Measurements from ENCODE around the gene DCTN2.
"Not testable (repeated sequence)": the region's sequence is repeated elsewhere in the genome, so short reads cannot be mapped to it uniquely, and the experiment has no call there.

DCTN2 gene

DNA sequence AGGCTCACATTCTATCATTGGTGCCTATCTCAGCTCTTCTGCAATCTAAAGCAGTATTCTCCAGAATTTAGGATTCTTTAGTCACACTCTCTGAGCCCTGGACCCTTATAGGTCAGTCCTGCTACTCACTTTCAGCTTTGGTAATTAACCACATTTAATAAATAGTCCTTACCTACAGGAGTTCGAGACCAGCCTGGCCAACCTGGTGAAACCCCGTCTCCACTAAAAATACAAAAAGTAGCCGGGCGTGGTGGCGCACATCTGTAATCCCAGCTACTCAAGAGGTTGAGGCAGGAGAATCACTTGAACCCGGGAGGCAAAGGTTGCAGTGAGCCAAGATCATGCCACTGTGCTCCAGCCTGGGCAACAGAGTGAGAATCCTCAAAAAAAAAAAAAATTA, 33.3 kb downstream of the DCTN2 start:
- DNase-seq = not testable (repeated sequence)

GRCh38 chr12:57513266-57513665, 33.7 kb downstream of the DCTN2 start:
- DNase-seq = no peak

DNA sequence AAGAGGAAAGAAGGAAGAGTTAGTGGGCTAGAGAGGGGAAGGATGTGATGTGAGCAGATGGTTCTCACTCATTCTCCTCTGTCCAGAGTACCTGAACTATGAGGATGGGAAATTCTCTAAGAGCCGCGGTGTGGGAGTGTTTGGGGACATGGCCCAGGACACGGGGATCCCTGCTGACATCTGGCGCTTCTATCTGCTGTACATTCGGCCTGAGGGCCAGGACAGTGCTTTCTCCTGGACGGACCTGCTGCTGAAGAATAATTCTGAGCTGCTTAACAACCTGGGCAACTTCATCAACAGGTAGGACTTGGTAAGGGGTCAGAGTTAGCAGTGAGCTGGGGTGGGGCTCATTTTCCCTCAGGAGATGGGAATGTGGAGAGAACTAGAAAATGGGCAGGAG, 34.3 kb downstream of the DCTN2 start:
- DNase-seq = no peak

DNA sequence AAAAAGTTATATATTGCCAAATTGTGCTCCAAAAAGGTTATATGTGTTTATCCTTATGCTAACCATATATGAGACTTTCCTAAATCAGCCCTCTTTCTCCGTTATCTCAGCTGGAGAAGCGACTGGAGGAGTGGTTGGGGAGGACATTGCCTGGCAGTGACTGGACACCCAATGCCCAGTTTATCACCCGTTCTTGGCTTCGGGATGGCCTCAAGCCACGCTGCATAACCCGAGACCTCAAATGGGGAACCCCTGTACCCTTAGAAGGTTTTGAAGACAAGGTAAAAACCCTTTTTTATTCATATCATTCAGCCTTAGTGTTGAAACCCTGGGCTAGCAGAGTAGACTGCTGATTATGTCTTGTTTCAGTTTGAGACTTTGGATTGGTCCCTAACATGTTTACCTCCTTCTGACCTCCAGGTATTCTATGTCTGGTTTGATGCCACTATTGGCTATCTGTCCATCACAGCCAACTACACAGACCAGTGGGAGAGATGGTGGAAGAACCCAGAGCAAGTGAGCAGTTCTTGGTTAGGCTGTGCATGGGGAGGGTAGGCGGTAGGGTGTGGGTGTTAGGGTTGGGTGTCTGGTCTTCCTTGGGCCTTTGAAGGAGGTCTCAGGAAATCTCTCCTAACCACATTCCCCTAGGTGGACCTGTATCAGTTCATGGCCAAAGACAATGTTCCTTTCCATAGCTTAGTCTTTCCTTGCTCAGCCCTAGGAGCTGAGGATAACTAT, 35.2 kb downstream of the DCTN2 start:
- no peak for DNase-seq

- DNase-seq = no peak
Measured at GRCh38 chr12:57511161-57511560, 35.8 kb downstream of the DCTN2 start.

- not testable (repeated sequence) for DNase-seq
Measured at GRCh38 chr12:57507796-57508195, 39.2 kb downstream of the DCTN2 start.

- DNase-seq = not testable (repeated sequence)
Measured at GRCh38 chr12:57506541-57506940, 40.5 kb downstream of the DCTN2 start.

DNA sequence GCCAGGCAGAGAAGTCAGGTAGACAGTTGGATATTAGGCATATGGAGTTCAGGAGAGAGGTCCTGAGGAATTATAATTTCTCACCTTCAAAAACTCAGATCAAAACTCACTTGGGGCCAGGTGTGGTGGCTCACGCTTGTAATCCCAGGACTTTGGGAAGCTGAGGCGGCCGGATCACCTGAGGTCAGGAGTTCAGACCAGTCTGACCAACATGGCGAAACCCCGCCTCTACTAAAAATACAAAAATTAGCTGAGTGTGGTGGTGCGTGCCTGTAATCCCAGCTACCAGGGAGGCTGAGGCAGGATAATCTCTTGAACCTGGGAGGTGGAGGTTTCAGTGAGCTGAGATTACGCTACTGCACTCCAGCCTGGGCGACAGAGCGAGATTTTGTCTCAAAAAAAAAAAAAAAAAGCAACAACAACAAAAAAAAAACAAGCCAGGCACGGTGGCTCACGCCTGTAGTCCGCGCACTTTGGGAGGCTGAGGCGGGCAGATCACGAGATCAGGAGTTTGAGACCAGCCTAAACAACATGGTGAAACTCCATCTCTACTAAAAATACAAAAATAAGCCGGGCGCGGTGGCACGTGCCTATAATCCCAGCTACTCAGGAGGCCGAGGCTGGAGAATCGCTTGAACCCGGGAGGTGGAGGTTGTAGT, 44.6 kb downstream of the DCTN2 start:
- not testable (repeated sequence) for DNase-seq

DNA sequence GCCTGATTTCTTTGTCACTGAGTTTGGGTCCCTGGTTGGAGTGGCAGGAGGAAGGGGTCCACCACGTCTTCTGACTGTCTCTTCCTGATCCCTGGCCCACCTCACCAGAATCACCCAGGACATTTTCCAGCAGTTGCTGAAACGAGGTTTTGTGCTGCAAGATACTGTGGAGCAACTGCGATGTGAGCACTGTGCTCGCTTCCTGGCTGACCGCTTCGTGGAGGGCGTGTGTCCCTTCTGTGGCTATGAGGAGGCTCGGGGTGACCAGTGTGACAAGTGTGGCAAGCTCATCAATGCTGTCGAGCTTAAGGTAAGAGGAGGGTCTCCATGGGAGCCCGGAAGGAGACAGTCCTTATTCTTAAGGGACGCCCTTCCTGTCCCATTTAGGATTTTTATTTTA, 46.8 kb downstream of the DCTN2 start:
- no peak for DNase-seq

DNA sequence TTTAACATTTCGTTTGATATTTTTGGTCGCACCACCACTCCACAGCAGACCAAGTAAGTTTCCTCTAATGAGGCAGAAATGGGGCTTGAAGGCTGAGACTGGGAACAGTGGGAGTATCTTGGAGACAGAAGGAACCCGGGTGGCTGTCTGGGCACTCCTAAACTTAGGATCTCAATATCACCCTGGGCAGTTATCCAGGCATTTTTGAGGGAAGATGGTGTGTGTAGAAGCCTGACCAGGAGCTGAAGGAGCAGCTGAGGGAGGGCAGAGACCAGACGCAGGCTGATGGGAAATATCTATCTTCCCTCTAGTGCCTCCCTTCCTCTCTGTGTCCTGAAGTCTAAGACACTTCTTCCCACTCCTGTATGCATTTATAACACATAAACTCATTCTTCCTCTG, 48.4 kb downstream of the DCTN2 start:
- DNase-seq = no peak

DNA sequence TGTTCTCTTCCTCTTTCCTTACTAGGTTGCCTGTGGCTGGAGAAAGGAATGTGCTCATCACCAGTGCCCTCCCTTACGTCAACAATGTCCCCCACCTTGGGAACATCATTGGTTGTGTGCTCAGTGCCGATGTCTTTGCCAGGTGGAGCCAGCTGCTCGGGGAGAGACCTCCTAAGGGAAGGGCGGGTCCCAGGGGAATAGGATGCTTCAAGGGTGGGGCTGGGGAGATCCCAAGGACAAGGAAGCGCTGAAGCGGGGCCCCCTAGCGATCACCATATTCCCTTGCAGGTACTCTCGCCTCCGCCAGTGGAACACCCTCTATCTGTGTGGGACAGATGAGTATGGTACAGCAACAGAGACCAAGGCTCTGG, 48.9 kb downstream of the DCTN2 start:
- no peak for DNase-seq

DNA sequence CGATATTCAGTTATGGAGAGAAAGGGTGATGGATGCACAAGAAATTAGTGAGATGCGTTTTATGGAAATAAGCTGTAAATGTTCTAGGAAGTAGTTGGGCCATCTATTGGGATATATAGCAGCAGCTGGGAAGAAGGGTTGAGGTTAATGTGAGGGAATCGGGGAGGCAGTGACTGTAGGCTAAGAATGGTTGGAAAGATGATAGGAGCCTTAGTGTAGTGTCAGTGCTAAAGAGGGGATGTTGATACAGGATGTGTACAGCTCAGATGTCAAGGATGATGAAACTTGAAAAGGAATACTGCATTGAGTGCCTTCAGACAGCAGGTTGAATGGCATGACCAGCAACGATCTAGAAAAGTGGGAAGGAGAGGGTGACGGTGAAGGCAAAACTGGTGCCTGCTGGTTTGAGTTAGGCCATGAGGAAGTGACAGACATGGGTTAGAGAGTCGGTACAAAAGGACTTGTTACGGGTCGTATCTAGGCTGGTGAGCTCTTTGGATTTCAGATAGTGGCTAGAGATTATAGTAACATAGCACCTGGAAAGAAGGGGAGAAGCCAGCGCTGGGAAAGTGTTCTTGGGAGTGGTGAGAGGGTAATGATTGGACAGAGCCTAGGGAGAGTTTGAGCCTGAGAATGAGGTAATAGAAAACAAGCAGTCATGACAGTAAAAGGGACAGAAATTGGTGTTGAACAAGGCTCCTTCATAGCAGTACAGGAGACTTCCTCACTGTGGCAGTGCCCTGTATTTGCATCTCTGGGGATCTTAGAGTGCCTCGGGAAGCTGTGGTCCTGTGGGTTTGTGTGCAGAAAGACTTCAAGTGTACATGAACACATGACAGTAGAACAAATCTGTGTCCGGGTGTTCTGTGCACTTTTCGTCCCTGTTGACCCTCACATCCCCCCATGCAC, 49.5 kb downstream of the DCTN2 start:
- DNase-seq = no peak

DNA sequence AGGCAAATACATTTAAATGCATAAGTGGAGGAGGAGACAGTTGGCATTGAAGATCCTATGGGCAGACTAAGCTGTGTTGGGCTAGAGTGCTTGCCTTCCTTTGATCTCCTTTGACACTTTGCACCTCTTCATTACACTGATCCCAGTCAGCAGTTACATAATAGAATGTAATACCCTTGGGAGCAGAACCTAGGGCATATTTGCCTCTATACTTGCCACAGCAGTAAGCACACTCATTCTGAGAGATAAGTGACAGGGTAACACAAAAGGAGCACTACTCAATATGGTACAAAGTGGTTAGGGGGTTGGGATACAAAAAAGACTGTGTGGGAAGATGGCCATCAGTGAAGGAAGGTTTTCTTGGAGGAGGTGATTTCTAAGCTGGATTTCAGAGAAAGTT, 50.2 kb downstream of the DCTN2 start:
- no peak for DNase-seq

GRCh38 chr12:57495051-57495701, 51.8 kb downstream of the DCTN2 start:
- not testable (repeated sequence) for DNase-seq

DNA sequence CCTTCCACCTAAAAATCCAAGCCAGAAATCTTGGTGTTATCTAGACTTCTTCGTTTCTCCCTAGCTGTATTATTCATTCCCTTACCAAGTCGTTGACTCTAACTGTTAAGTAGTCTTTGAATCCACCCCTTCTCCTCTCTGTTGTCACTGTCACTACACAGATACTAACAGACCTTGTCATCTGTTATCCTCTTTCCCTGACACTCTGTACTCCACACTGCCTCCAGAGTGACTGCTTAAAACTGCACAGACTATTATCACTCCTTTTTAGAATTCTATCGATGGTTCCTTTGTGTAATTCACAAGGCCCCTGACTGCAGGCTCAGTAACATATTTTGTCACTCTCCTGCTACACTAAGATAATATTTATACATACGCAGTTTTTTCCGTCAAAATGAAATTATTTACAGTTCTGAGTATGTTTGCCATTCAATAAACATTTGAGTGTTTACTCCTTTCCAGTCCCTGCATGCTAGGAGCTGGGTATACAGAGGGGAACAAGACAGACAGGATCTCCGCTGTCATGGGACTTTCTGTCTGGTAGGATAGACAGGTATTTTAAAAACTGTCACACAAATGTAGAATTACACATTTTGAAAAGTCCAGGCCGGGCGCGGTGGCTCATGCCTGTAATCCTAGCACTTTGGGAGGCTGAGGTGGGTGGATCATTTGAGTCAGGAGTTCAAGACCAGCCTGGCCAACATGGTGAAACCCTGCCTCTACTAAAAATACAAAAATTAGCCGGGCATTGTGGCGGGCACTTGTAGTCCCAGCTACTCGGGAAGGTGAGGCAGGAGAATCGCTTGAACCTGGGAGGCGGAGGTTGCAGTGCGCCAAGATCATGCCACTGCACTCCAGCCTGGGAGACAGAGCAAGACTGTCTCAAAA, 55.4 kb downstream of the DCTN2 start:
- no peak for DNase-seq

DNA sequence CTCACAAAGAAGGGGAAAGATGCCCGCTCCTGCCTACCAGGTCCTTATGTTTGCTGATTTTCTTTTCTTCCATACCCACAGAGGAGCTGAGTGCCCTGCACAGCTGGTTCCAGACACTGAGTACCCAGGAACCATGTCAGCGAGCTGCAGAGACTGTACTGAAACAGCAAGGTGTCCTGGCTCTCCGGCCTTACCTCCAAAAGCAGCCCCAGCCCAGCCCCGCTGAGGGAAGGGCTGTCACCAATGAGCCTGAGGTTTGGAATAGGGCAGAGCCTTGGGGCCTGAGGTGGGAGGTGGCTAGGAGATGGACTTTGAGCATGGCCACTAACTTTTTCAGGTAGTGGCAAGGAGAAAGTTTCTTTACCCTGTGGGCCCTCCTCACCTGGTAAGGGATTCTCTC, 56.9 kb downstream of the DCTN2 start:
- no peak for DNase-seq

DNA sequence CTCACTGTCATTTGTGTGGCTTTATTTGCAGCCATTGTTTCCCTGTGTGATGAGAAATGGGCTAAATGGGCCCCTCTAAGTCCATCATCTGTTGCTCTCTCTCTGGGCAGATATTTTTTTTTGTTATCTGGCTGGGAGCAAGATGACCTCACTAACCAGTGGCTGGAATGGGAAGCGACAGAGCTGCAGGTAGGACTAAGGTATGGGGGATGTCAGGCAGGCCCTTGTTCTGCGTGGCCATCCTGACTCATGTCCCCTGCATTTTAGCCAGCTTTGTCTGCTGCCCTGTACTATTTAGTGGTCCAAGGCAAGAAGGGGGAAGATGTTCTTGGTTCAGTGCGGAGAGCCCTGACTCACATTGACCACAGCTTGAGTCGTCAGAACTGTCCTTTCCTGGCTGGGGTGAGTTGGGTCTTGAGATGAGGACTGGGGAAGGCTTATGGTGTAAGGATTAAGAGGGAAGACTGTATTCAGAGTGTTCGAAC, 57.8 kb downstream of the DCTN2 start:
- no peak for DNase-seq

- no peak for DNase-seq
Measured at GRCh38 chr12:57488402-57489156, 58.4 kb downstream of the DCTN2 start.

GRCh38 chr12:57487597-57488401, 59.2 kb downstream of the DCTN2 start, which contains the start of gene MARS1:
Gene MARS1 (plus strand): TSS chr12:57488068. CDS start chr12:57488091, 23 bp downstream.
- DNase-seq = peak; percentile 98

GRCh38 chr12:57487055-57487596, 59.9 kb downstream of the DCTN2 start:
- DNase-seq = no peak
